GM12878 (cell line): ENCODE data around the gene DNAAF8. TPM values are rescaled to one million over a fixed set of nuclear protein-coding genes. Genes with fewer than 3 reads are reported as not detected.
A peak's percentile ranks its signal among the peaks of the same experiment; 100 is the strongest.

ENCODE experiments used
- ASH2L ChIP-seq: fragments of 300-600, 200-600 bp; sonication (generic); IDR thresholded peaks from 2 replicates; pipeline ENCODE4 v1.6.1; 2017; ENCODE audit warnings: low read depth, mild to moderate bottlenecking, borderline replicate concordance
- ATF7 ChIP-seq: fragments of 450-650 bp; IDR thresholded peaks from 2 replicates; pipeline ENCODE4 v1.6.1; 2016; ENCODE audit warnings: low read depth, mild to moderate bottlenecking
- BACH1 ChIP-seq: fragments of 450-650 bp; IDR thresholded peaks from 2 replicates; pipeline ENCODE4 v1.6.1; 2017; ENCODE audit warnings: mild to moderate bottlenecking, borderline replicate concordance
- CHD4 ChIP-seq: fragments of 200-600 bp; sonication (generic); IDR thresholded peaks from 2 replicates; pipeline ENCODE4 v1.6.1; 2016; ENCODE audit warnings: mild to moderate bottlenecking
- CREM ChIP-seq: IDR thresholded peaks from 2 replicates; pipeline ENCODE4 v1.6.1; 2014; ENCODE audit warnings: antibody characterized with exemption, low read depth
- EP300 ChIP-seq, 2 experiments: fragments of 150-350 bp in 1 of 2; IDR thresholded peaks; 2 replicates each; pipeline ENCODE4 v1.6.1; 2011 to 2012; ENCODE audit warnings: low read depth in 2 of 2, low read length in 2 of 2, borderline replicate concordance in 1 of 2, improper control_type of control experiment in 1 of 2, inconsistent platforms in 1 of 2; ENCODE audit not compliant: control insufficient read depth in 1 of 2
- FOS ChIP-seq: IDR thresholded peaks from 3 replicates; pipeline ENCODE4 v1.6.1; 2011; ENCODE audit warnings: borderline replicate concordance; ENCODE audit not compliant: insufficient read length; ENCODE audit errors: extremely low read depth
- IKZF2 ChIP-seq, 2 experiments: fragments of 450-650 bp; IDR thresholded peaks; 2 replicates each; pipeline ENCODE4 v1.6.1; 2017; ENCODE audit warnings: mild to moderate bottlenecking in 2 of 2, moderate library complexity in 2 of 2
- MEF2A ChIP-seq: IDR thresholded peaks from 2 replicates; pipeline ENCODE4 v1.6.1; 2011; ENCODE audit warnings: low read depth, mild to moderate bottlenecking, low read length, moderate library complexity; ENCODE audit not compliant: insufficient read depth
- MYC ChIP-seq: IDR thresholded peaks from 2 replicates; pipeline ENCODE4 v1.6.1; 2011; ENCODE audit warnings: mild to moderate bottlenecking, low read length, moderate library complexity, inconsistent platforms; ENCODE audit not compliant: insufficient read depth, insufficient replicate concordance, insufficient read length, severe bottlenecking
- POLR2AphosphoS5 ChIP-seq: IDR thresholded peaks from 2 replicates; pipeline ENCODE4 v1.6.1; 2011; ENCODE audit warnings: mild to moderate bottlenecking, low read length, inconsistent platforms
- RAD21 ChIP-seq: IDR thresholded peaks from 2 replicates; pipeline ENCODE4 v1.6.1; 2011; ENCODE audit warnings: mild to moderate bottlenecking, low read depth, low read length, moderate library complexity; ENCODE audit not compliant: insufficient read depth
- RELA ChIP-seq: fragments of 450-650 bp; IDR thresholded peaks from 2 replicates; pipeline ENCODE4 v1.8.0; 2014; ENCODE audit warnings: borderline replicate concordance; ENCODE audit not compliant: partially characterized antibody
- RUNX3 ChIP-seq: IDR thresholded peaks from 2 replicates; pipeline ENCODE4 v1.6.1; 2012; ENCODE audit warnings: low read length, inconsistent platforms
- SIX5 ChIP-seq: IDR thresholded peaks from 2 replicates; pipeline ENCODE4 v1.6.1; 2011; ENCODE audit warnings: mild to moderate bottlenecking, low read depth, low read length, moderate library complexity; ENCODE audit not compliant: severe bottlenecking
- SMC3 ChIP-seq: IDR thresholded peaks from 2 replicates; pipeline ENCODE4 v1.6.1; 2011; ENCODE audit warnings: low read length, improper control_type of control experiment, borderline replicate concordance
- ZBED1 ChIP-seq: IDR thresholded peaks from 2 replicates; pipeline ENCODE4 v1.6.1; 2016; ENCODE audit warnings: borderline replicate concordance
- ZNF217 ChIP-seq: fragments of 450-650 bp; IDR thresholded peaks from 2 replicates; pipeline ENCODE4 v1.6.1; 2017; ENCODE audit warnings: antibody characterized with exemption, mild to moderate bottlenecking
- polyA plus RNA-seq, 11 experiments: library from polyadenylated mRNA; depleted of rRNA in 4 of 11; unstranded in 6 of 11; stranded (reverse) in 5 of 11; fragments of >200 nt; fragmentation: Nextera tagmentation in 4 of 11; fragmentation: Illumina TruSeq in 1 of 11; extraction: Ambion mirVana in 4 of 11; extraction: Trizol in 1 of 11; gene quantifications; 1 replicate in 1 of 11; 2 replicates in 10 of 11; pipeline versions ENCODE4 v1.2.1 to v1.2.3, GENCODE V29; 2011 to 2016; ENCODE audit warnings: inconsistent platforms in 2 of 11, missing spikeins in 2 of 11, low read depth in 1 of 11
- total RNA-seq, 4 experiments: library from RNA; depleted of rRNA in 3 of 4; stranded (reverse); fragments of >200 nt in 3 of 4; fragmentation: Illumina TruSeq in 1 of 4; extraction: Trizol in 1 of 4; gene quantifications; 2 replicates each; pipeline versions ENCODE4 v1.2.1 to v1.2.3, GENCODE V29; 2013 to 2021
- TF ChIP-seq, protein P1 (sequence below): fragments of 450-650 bp; IDR thresholded peaks from 2 replicates; pipeline ENCODE4 v1.6.1; 2017; ENCODE audit warnings: low read depth, mild to moderate bottlenecking, moderate library complexity
- TF ChIP-seq, protein P2 (sequence below): IDR thresholded peaks from 2 replicates; pipeline ENCODE4 v1.6.1; 2011; ENCODE audit warnings: borderline replicate concordance, low read depth, mild to moderate bottlenecking, moderate library complexity, low read length; ENCODE audit not compliant: insufficient read depth, poor library complexity, severe bottlenecking
- TF ChIP-seq, protein P3 (sequence below): fragments of 450-650 bp; IDR thresholded peaks from 2 replicates; pipeline ENCODE4 v1.6.1; 2014; ENCODE audit warnings: mild to moderate bottlenecking
- TF ChIP-seq, protein P4 (sequence below): IDR thresholded peaks from 2 replicates; pipeline ENCODE4 v1.6.1; 2012; ENCODE audit warnings: mild to moderate bottlenecking, low read depth, low read length
- TF ChIP-seq, protein P5 (sequence below): IDR thresholded peaks from 2 replicates; pipeline ENCODE4 v1.6.1; 2012; ENCODE audit warnings: low read depth, low read length, improper control_type of control experiment

DNAAF8 gene
- total and polyA plus RNA-seq, 10 of the 15 experiments (the other 5 are each of a cell fraction or from before 2014, with no cell fraction given): 0.01 to 0.78 (median 0.22) TPM; not detected in 2

DNA sequence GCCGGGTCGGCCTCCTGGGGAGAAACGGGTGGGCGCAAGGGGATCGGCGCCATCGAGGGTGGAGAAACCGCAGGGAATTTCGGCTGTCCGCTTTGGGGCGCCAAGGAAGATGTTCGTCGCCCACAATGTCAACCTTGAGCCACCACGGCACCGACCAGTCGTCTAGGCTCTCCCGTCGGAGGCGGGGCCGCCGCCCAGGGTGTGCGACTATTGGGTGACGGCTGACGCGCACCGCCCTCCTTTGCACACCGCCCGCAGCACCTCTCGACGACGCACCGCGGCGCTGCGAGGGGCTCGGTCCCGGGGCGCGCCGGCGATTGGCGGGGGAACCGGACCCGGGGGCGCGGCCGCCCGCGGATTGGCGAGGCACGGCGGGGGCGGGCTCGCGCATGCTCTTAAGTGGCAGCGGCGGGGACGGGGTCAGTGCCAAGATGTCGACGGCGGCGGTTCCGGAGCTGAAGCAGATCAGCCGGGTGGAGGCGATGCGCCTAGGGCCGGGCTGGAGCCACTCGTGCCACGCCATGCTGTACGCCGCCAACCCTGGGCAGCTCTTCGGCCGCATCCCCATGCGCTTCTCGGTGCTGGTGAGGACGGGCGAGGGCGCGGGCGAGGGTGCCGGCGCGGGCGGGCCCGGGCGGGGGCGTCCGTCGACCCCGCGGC is 40.9 kb upstream of the DNAAF8 start, which contains the start of gene NUDT16L1 (continued):
- TF ChIP-seq, protein P1, sequence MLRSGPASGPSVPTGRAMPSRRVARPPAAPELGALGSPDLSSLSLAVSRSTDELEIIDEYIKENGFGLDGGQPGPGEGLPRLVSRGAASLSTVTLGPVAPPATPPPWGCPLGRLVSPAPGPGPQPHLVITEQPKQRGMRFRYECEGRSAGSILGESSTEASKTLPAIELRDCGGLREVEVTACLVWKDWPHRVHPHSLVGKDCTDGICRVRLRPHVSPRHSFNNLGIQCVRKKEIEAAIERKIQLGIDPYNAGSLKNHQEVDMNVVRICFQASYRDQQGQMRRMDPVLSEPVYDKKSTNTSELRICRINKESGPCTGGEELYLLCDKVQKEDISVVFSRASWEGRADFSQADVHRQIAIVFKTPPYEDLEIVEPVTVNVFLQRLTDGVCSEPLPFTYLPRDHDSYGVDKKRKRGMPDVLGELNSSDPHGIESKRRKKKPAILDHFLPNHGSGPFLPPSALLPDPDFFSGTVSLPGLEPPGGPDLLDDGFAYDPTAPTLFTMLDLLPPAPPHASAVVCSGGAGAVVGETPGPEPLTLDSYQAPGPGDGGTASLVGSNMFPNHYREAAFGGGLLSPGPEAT: no peak
- TF ChIP-seq MEF2A: no peak
- TF ChIP-seq CHD4: no peak
- peak; percentile 74 for TF ChIP-seq CREM
- no peak for TF ChIP-seq RELA
- TF ChIP-seq, protein P2, sequence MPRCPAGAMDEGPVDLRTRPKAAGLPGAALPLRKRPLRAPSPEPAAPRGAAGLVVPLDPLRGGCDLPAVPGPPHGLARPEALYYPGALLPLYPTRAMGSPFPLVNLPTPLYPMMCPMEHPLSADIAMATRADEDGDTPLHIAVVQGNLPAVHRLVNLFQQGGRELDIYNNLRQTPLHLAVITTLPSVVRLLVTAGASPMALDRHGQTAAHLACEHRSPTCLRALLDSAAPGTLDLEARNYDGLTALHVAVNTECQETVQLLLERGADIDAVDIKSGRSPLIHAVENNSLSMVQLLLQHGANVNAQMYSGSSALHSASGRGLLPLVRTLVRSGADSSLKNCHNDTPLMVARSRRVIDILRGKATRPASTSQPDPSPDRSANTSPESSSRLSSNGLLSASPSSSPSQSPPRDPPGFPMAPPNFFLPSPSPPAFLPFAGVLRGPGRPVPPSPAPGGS: peak; percentile 81
- TF ChIP-seq, protein P3, sequence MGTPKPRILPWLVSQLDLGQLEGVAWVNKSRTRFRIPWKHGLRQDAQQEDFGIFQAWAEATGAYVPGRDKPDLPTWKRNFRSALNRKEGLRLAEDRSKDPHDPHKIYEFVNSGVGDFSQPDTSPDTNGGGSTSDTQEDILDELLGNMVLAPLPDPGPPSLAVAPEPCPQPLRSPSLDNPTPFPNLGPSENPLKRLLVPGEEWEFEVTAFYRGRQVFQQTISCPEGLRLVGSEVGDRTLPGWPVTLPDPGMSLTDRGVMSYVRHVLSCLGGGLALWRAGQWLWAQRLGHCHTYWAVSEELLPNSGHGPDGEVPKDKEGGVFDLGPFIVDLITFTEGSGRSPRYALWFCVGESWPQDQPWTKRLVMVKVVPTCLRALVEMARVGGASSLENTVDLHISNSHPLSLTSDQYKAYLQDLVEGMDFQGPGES: peak; percentile 85
- TF ChIP-seq IKZF2 (IDR thresholded peaks at IDR 0.05): no peak
- peak; percentile 95 for TF ChIP-seq POLR2AphosphoS5
- TF ChIP-seq, protein P4, sequence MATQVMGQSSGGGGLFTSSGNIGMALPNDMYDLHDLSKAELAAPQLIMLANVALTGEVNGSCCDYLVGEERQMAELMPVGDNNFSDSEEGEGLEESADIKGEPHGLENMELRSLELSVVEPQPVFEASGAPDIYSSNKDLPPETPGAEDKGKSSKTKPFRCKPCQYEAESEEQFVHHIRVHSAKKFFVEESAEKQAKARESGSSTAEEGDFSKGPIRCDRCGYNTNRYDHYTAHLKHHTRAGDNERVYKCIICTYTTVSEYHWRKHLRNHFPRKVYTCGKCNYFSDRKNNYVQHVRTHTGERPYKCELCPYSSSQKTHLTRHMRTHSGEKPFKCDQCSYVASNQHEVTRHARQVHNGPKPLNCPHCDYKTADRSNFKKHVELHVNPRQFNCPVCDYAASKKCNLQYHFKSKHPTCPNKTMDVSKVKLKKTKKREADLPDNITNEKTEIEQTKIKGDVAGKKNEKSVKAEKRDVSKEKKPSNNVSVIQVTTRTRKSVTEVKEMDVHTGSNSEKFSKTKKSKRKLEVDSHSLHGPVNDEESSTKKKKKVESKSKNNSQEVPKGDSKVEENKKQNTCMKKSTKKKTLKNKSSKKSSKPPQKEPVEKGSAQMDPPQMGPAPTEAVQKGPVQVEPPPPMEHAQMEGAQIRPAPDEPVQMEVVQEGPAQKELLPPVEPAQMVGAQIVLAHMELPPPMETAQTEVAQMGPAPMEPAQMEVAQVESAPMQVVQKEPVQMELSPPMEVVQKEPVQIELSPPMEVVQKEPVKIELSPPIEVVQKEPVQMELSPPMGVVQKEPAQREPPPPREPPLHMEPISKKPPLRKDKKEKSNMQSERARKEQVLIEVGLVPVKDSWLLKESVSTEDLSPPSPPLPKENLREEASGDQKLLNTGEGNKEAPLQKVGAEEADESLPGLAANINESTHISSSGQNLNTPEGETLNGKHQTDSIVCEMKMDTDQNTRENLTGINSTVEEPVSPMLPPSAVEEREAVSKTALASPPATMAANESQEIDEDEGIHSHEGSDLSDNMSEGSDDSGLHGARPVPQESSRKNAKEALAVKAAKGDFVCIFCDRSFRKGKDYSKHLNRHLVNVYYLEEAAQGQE: no peak
- peak; percentile 30 for TF ChIP-seq BACH1
- TF ChIP-seq ATF7: no peak
- no peak for TF ChIP-seq ZNF217
- TF ChIP-seq ASH2L: no peak
- no peak for TF ChIP-seq EP300 (IDR thresholded peaks at IDR 0.05; ENCODE audit: borderline replicate concordance in 1 of 2, control insufficient read depth in 1 of 2, low read depth in 2 of 2, low read length in 2 of 2)
- no peak; the same call in 1 of the 2 replicates for TF ChIP-seq SMC3
- TF ChIP-seq, protein P5, sequence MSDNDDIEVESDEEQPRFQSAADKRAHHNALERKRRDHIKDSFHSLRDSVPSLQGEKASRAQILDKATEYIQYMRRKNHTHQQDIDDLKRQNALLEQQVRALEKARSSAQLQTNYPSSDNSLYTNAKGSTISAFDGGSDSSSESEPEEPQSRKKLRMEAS: no peak; the same call in 1 of the 2 replicates
- no peak for TF ChIP-seq RAD21
- no peak for TF ChIP-seq SIX5
- TF ChIP-seq RUNX3: peak; percentile 45; the same call in 1 of the 2 replicates
- TF ChIP-seq ZBED1: no peak
- TF ChIP-seq FOS: no peak
- peak; percentile 25 for TF ChIP-seq MYC
